Measurements from ENCODE around the gene PTPRK.

DNA sequence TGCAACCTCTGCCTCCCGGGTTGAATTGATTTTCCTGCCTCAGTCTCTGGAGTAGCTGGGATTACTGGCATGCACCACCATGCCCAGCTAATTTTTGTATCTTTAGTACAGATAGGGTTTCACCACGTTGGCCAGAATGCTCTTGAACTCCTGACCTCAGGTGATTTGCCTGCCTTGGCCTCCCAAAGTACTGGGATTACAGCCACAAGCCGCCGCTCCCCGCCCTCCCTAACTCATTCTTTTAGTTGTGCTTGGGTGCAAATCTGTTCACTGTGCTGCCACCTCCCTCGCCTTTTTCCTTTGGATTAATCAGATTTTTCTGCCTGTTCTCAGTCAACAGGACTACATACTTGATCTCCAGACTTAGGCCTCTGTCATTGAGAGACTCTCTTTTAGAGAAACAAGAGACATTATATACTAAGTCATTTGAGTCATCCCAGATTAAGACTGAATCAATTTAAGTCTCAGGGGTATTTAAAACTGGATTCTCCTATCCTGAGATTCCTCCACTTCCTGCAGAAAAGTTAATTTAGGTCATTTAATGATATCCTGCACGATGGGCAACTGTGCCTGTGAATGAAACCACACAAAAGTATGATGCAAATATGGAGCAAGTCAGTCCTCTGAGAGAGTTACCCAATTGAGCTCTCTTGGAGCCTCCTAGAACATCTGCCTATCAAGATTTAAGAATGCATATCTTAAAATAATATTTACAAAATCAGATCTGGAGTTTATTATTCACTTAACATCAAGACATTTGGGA is 483.4 kb downstream of the PTPRK start:
- TF ChIP-seq, protein P1, sequence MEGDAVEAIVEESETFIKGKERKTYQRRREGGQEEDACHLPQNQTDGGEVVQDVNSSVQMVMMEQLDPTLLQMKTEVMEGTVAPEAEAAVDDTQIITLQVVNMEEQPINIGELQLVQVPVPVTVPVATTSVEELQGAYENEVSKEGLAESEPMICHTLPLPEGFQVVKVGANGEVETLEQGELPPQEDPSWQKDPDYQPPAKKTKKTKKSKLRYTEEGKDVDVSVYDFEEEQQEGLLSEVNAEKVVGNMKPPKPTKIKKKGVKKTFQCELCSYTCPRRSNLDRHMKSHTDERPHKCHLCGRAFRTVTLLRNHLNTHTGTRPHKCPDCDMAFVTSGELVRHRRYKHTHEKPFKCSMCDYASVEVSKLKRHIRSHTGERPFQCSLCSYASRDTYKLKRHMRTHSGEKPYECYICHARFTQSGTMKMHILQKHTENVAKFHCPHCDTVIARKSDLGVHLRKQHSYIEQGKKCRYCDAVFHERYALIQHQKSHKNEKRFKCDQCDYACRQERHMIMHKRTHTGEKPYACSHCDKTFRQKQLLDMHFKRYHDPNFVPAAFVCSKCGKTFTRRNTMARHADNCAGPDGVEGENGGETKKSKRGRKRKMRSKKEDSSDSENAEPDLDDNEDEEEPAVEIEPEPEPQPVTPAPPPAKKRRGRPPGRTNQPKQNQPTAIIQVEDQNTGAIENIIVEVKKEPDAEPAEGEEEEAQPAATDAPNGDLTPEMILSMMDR (IDR thresholded peaks at IDR 0.05), result no peak
- TF ChIP-seq ZFX (IDR thresholded peaks at IDR 0.05; ENCODE audit: borderline replicate concordance), result no peak

Measured in 22Rv1 (cell line).